LNCaP clone FGC (cell line): ENCODE data around the gene ZYG11A.

Experiments used
- DNase-seq: peaks from one replicate; pipeline ENCODE4 v3.0.0-alpha.2; 2011; ENCODE audit warnings: low read depth
- H3K4me3 ChIP-seq: 2 replicates; pipeline ENCODE4 v1.5.1; 2011; ENCODE audit warnings: mild to moderate bottlenecking, low read depth, low read length, control low read depth
- CTCF ChIP-seq: IDR thresholded peaks from 2 replicates; pipeline ENCODE4 v1.5.1; 2012; ENCODE audit warnings: mild to moderate bottlenecking; ENCODE audit not compliant: control insufficient read depth, insufficient read depth; ENCODE audit errors: extremely low read depth

ZYG11A gene

GRCh38 chr1:52904208-52904926 lies 61.8 kb downstream of the ZYG11A start:
- no peak for DNase-seq
- H3K4me3 ChIP-seq, result no peak overlapping the region
- no peak for TF ChIP-seq CTCF

DNA sequence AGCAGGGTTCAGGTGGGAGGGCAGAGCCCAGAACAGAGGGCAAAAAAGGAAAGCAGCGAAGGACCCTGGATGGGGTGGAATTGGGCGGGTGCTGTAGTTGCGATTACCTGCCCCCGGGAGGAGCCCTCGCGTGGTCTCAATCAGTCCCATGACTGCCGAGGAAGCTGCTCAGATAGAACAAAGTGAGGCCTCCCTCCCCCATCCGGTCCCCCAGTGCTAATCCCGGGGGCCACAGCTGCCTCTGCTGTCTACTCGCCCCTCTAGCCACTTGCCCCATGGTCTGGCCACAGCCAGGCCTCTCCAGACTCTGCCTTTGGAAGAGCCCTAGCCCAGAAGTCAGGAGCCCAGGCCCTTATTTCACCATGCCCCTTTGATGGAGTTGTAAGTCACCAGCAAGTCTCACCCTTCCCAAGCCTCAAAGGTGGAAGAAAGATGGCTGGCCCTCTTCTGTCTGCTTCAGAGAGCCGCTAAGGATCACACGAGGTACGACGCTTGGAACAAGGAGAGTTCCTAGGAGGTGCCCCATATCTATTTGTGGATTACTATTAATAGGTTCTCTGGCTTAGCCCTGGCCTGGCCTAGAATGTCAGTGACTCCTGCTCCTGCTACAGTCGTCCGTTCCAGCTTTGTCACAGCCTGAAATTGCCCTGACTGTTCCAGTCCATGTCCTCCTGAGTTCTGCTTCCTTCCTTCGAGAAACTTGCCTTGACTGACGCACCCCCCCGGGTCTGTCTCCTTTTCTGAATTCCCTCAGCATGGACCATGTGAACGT lies 62.6 kb downstream of the ZYG11A start:
- no peak for DNase-seq
- TF ChIP-seq CTCF, result peak; percentile 46
- H3K4me3 ChIP-seq, result no peak overlapping the region

- TF ChIP-seq CTCF, result no peak
- no peak overlapping the region for H3K4me3 ChIP-seq
- DNase-seq, result no peak
Measured at GRCh38 chr1:52906135-52906603, 63.6 kb downstream of the ZYG11A start.

- H3K4me3 ChIP-seq, result no peak overlapping the region
- no peak for TF ChIP-seq CTCF
- DNase-seq, result no peak
Measured at GRCh38 chr1:52907068-52907811, 64.7 kb downstream of the ZYG11A start.

DNA sequence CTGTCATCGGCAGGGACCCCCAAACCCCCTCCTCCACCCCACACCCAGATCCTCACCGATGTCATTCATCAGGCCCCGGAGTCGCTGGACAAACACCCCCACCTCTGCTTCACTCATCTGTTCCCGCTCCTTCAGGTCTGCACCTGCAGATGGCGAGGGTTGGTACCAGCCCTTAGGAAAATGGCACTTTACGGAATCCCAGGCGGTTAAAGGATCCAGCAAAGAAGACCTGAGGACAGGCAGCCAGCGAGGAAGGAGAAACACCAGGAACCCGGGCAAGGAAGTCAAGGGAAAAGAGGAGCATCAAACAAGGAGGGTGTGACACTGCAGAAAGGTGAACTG lies 65.2 kb downstream of the ZYG11A start:
- no peak overlapping the region for H3K4me3 ChIP-seq
- no peak for TF ChIP-seq CTCF
- DNase-seq, result no peak

- no peak for TF ChIP-seq CTCF
- no peak for DNase-seq
- no peak overlapping the region for H3K4me3 ChIP-seq
Measured at GRCh38 chr1:52911541-52911940, 69.0 kb downstream of the ZYG11A start.
